SK-N-SH (cell line): ENCODE results near the gene GATA2. TPM values are rescaled to one million over a fixed set of nuclear protein-coding genes. Genes with fewer than 3 reads are reported as not detected.

Source experiments
- CTCF ChIA-PET: fragments of 300-600, 350-600 bp; formaldehyde crosslinking; extraction: SDS; loops from one replicate; lab custom pipeline; 2021; lab: Yijun Ruan, JAX
- POLR2A ChIA-PET: fragments of 350-600 bp; sonication (Branson Sonifier 250); formaldehyde crosslinking; extraction: SDS; loops from one replicate; lab custom pipeline; 2020; ENCODE audit warnings: antibody characterized with exemption, inconsistent platforms; lab: Yijun Ruan, JAX
- DNase-seq: peaks from one replicate; pipeline ENCODE4 v3.0.0; 2012
- H2AFZ ChIP-seq: fragments of 200-600 bp; sonication (generic); 2 replicates; pipeline ENCODE4 v1.8.1; 2016; ENCODE audit warnings: antibody characterized with exemption, mild to moderate bottlenecking, low read depth
- H3F3A ChIP-seq: fragments of 200-600 bp; sonication (generic); replicated peaks from 2 replicates; pipeline ENCODE3; 2016; ENCODE audit warnings: antibody characterized with exemption, mild to moderate bottlenecking; ENCODE audit not compliant: insufficient read depth
- H3K27ac ChIP-seq, 2 experiments: fragments of 200-500 bp in 1 of 2; fragments of 200-600 bp in 1 of 2; sonication (Bioruptor generic) in 1 of 2; sonication (generic), shearing (Covaris generic) in 1 of 2; 2 replicates each; pipeline versions ENCODE4 v1.5.1 to v1.6.1; 2014 to 2016; ENCODE audit warnings: low read depth in 2 of 2, inconsistent platforms in 1 of 2, low read length in 1 of 2, mild to moderate bottlenecking in 1 of 2, mixed read lengths in 1 of 2
- H3K27me3 ChIP-seq: fragments of 200-600 bp; sonication (generic), shearing (Covaris generic); 2 replicates; pipeline ENCODE4 v1.6.1; 2016; ENCODE audit warnings: mixed run types; ENCODE audit not compliant: insufficient read depth
- H3K36me3 ChIP-seq, 2 experiments: fragments of 200-500 bp in 1 of 2; fragments of 200-600 bp in 1 of 2; sonication (Bioruptor generic) in 1 of 2; sonication (generic) in 1 of 2; replicated peaks in 1 of 2; 2 replicates each; pipeline versions ENCODE3 to v1.5.1; 2014 to 2016; ENCODE audit warnings: low read length in 1 of 2, mild to moderate bottlenecking in 1 of 2; ENCODE audit not compliant: insufficient read depth in 2 of 2, control insufficient read depth in 1 of 2
- H3K4me1 ChIP-seq, 2 experiments: fragments of 200-500 bp in 1 of 2; fragments of 200-600 bp in 1 of 2; sonication (Bioruptor generic) in 1 of 2; sonication (generic), shearing (Covaris generic) in 1 of 2; 2 replicates each; pipeline versions ENCODE4 v1.5.1 to v1.6.1; 2014 to 2016; ENCODE audit warnings: low read depth in 1 of 2, low read length in 1 of 2, mixed run types in 1 of 2; ENCODE audit not compliant: insufficient read depth in 2 of 2, control insufficient read depth in 1 of 2
- H3K4me2 ChIP-seq: fragments of 200-600 bp; sonication (generic), shearing (Covaris generic); 2 replicates; pipeline ENCODE4 v1.6.1; 2017; ENCODE audit warnings: mixed run types
- H3K4me3 ChIP-seq, 2 experiments: fragments of 200-500 bp in 1 of 2; fragments of 200-600 bp in 1 of 2; sonication (Bioruptor generic) in 1 of 2; sonication (generic), shearing (Covaris generic) in 1 of 2; 2 replicates each; pipeline versions ENCODE4 v1.5.1 to v1.8.1; 2014 to 2016; ENCODE audit warnings: low read depth in 2 of 2, inconsistent platforms in 1 of 2, low read length in 1 of 2, mild to moderate bottlenecking in 1 of 2, mixed read lengths in 1 of 2, moderate library complexity in 1 of 2
- H3K79me2 ChIP-seq: fragments of 200-600 bp; sonication (generic); 2 replicates; pipeline ENCODE4 v1.8.1; 2017; ENCODE audit warnings: mild to moderate bottlenecking; ENCODE audit not compliant: insufficient read depth
- H3K9ac ChIP-seq: fragments of 200-600 bp; sonication (generic); 2 replicates; pipeline ENCODE4 v1.6.1; 2017; ENCODE audit warnings: mixed run types
- H3K9me2 ChIP-seq: fragments of 200-600 bp; sonication (generic); 2 replicates; pipeline ENCODE4 v1.6.1; 2017; ENCODE audit warnings: mixed run types
- H3K9me3 ChIP-seq: fragments of 200-600 bp; sonication (generic); 2 replicates; pipeline ENCODE4 v1.6.1; 2017; ENCODE audit warnings: mixed run types, mild to moderate bottlenecking, moderate library complexity
- H4K20me1 ChIP-seq: fragments of 200-600 bp; sonication (generic); 2 replicates; pipeline ENCODE4 v1.6.1; 2017; ENCODE audit warnings: mild to moderate bottlenecking, mixed run types; ENCODE audit not compliant: insufficient read depth
- ELF1 ChIP-seq: IDR thresholded peaks from 2 replicates; pipeline ENCODE4 v1.4.0; 2012
- EP300 ChIP-seq, 2 experiments: IDR thresholded peaks; 2 replicates each; pipeline versions ENCODE4 v1.4.0 to v1.6.1; 2012; ENCODE audit warnings: borderline replicate concordance in 1 of 2, low read depth in 1 of 2, low read length in 1 of 2
- EZH2phosphoT487 ChIP-seq: fragments of 200-600 bp; sonication (generic); IDR thresholded peaks from 2 replicates; pipeline ENCODE4 v1.6.1; 2017; ENCODE audit warnings: low read depth, mixed run types, mild to moderate bottlenecking, antibody characterized with exemption, moderate library complexity, borderline replicate concordance
- FOXM1 ChIP-seq: IDR thresholded peaks from 2 replicates; pipeline ENCODE4 v1.4.0; 2012; ENCODE audit warnings: low read depth, mild to moderate bottlenecking
- GABPA ChIP-seq: IDR thresholded peaks from 2 replicates; pipeline ENCODE4 v1.4.0; 2012; ENCODE audit warnings: low read depth, mild to moderate bottlenecking
- MXI1 ChIP-seq: IDR thresholded peaks from 2 replicates; pipeline ENCODE4 v1.6.1; 2012; ENCODE audit warnings: mild to moderate bottlenecking, low read depth, low read length, improper control_type of control experiment
- NFIC ChIP-seq: IDR thresholded peaks from 2 replicates; pipeline ENCODE4 v1.4.0; 2012; ENCODE audit warnings: borderline replicate concordance
- NRF1 ChIP-seq: IDR thresholded peaks from 2 replicates; pipeline ENCODE4 v1.6.1; 2012; ENCODE audit warnings: low read depth, mild to moderate bottlenecking, low read length
- RAD21 ChIP-seq: IDR thresholded peaks from 2 replicates; pipeline ENCODE4 v1.6.1; 2012; ENCODE audit warnings: mild to moderate bottlenecking, low read length
- REST ChIP-seq: IDR thresholded peaks from 2 replicates; pipeline ENCODE4 v1.6.1; 2012; ENCODE audit warnings: mild to moderate bottlenecking, low read depth, low read length, moderate library complexity
- RFX5 ChIP-seq: IDR thresholded peaks from 2 replicates; pipeline ENCODE4 v1.6.1; 2012; ENCODE audit warnings: mild to moderate bottlenecking, improper control_type of control experiment, low read length
- RXRA ChIP-seq: IDR thresholded peaks from 2 replicates; pipeline ENCODE4 v1.4.0; 2012; ENCODE audit warnings: low read depth, mild to moderate bottlenecking, borderline replicate concordance
- TAF1 ChIP-seq: IDR thresholded peaks from 2 replicates; pipeline ENCODE4 v1.6.1; 2012; ENCODE audit warnings: low read depth, mild to moderate bottlenecking, low read length, moderate library complexity, borderline replicate concordance
- TCF12 ChIP-seq: IDR thresholded peaks from 2 replicates; pipeline ENCODE4 v1.4.0; 2012
- YY1 ChIP-seq: IDR thresholded peaks from 2 replicates; pipeline ENCODE4 v1.4.0; 2012; ENCODE audit warnings: low read depth, mild to moderate bottlenecking
- ZBTB33 ChIP-seq: IDR thresholded peaks from 2 replicates; pipeline ENCODE4 v1.4.0; 2012; ENCODE audit warnings: low read depth, borderline replicate concordance
- WGBS: methylation state at CpG from one replicate; pipeline ENCODE4 v1.1.6; 2017; ENCODE audit warnings: low lambda C conversion rate; 5-methylcytosine and 5-hydroxymethylcytosine counted together
- polyA plus RNA-seq, 3 experiments: library from polyadenylated mRNA; depleted of rRNA; stranded (reverse); fragments of >200 nt; gene quantifications; 2 replicates each; pipeline ENCODE4 v1.2.3, GENCODE V29; 2012

The GATA2 gene
- polyA plus RNA-seq, 1 of the 3 experiments (the other 2 are of a cell fraction) = 5.5 TPM

GRCh38 chr3:128503751-128504532, 10.9 kb upstream of the GATA2 start:
- no peaks in the 10 kb centered on the region for H3K36me3 ChIP-seq
- ChIA-PET POLR2A (no interaction called here), CTCF (interaction anchor here (1.0 to 1.7 kb wide), 4 partner anchors 78 to 333 kb away, joined by 4 to 6 read pairs (median 4); no protein-coding TSS in a partner anchor)
- no peak overlapping the region for H2AFZ ChIP-seq
- TF ChIP-seq GABPA = no peak
- no peak for TF ChIP-seq EP300 (IDR thresholded peaks at IDR 0.05; ENCODE audit: borderline replicate concordance in 1 of 2, low read depth in 1 of 2, low read length in 1 of 2)
- no peak for TF ChIP-seq MXI1
- no peak for TF ChIP-seq REST
- no peak for TF ChIP-seq RFX5
- TF ChIP-seq RAD21 = no peak
- TF ChIP-seq EZH2phosphoT487 = no peak
- no peak for TF ChIP-seq TAF1
- no peak for TF ChIP-seq RXRA
- no peak for TF ChIP-seq ZBTB33
- TF ChIP-seq ELF1 = no peak
- TF ChIP-seq TCF12 = no peak
- no peak for TF ChIP-seq YY1
- TF ChIP-seq NRF1 = no peak
- TF ChIP-seq NFIC = no peak
- TF ChIP-seq FOXM1 = no peak
- no peak overlapping the region for H3K27ac ChIP-seq
- H3K4me2 ChIP-seq = no peak overlapping the region
- H3K4me3 ChIP-seq = no peak overlapping the region
- DNase-seq = no peak
- no peaks in the 10 kb centered on the region for H3K79me2 ChIP-seq
- no peaks in the 10 kb centered on the region for H4K20me1 ChIP-seq
- H3K9me3 ChIP-seq = no peaks in the 10 kb centered on the region
- 87% methylated on average over 8 of the region's 10 CpGs for WGBS
- no peaks in the 10 kb centered on the region for H3F3A ChIP-seq
- H3K4me1 ChIP-seq = no peaks in the 10 kb centered on the region
- H3K9me2 ChIP-seq = no peaks in the 10 kb centered on the region
- H3K27me3 ChIP-seq = no peaks in the 10 kb centered on the region
- H3K9ac ChIP-seq = no peak overlapping the region
